GM12864 (cell line): Measurements from ENCODE around the gene KCNQ5.

Experiments used
- DNase-seq: peaks from one replicate; pipeline ENCODE4 v3.0.0-alpha.2; 2011; ENCODE audit warnings: low read depth
- H3K4me3 ChIP-seq: 2 replicates; pipeline ENCODE4 v1.5.1; 2011; ENCODE audit warnings: mild to moderate bottlenecking, low read depth, low read length, control low read depth
- CTCF ChIP-seq: IDR thresholded peaks from 2 replicates; pipeline ENCODE4 v1.5.1; 2011; ENCODE audit warnings: low read depth, mild to moderate bottlenecking, moderate library complexity, low read length, control low read depth, inconsistent platforms; ENCODE audit errors: missing control alignments

The KCNQ5 gene

DNA sequence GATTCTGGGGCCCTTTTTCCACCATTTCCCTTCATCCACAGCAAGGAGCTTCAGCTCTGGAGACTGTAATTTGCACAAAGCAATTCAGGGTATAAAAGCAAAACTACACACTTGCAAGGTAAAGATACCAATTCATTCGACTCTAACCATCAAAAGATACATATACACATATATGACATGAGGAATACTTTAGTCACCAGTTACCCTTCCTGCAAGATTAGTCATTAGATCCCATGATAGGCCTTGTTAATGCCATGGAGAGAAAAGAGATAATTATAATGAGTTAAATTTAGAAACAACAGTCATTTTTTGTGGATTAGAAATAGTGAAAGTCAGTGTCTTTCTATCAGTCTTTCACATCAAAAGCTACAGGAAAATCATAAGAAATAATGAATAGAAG is 204.2 kb downstream of the KCNQ5 start:
- no peak for DNase-seq
- no peak for TF ChIP-seq CTCF
- H3K4me3 ChIP-seq, result no peak overlapping the region

- DNase-seq, result no peak
- TF ChIP-seq CTCF, result no peak
- no peak overlapping the region for H3K4me3 ChIP-seq
Measured at GRCh38 chr6:72826744-72827438, 205.0 kb downstream of the KCNQ5 start.

DNA sequence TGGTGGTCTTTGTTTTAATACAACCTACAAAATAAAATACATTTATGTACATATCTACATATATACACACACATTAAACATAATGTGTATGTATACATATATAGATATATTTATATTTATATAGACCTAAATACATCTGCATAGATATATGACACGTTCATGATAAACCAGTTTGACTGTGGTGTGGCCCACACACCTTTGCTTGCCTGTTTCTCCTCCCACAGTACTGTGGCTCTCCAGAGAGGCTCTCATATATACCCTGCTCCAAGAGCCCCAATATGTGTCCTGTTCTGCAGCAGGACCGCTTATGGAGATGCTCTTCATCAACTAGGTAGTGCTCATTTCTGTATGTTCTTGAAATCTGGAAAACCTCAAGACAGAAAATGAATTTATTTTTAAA is 207.0 kb downstream of the KCNQ5 start:
- TF ChIP-seq CTCF, result no peak
- DNase-seq, result no peak
- H3K4me3 ChIP-seq, result no peak overlapping the region

GRCh38 chr6:72832271-72832670 is 210.4 kb downstream of the KCNQ5 start:
- TF ChIP-seq CTCF, result no peak
- no peak for DNase-seq
- H3K4me3 ChIP-seq, result no peak overlapping the region

DNA sequence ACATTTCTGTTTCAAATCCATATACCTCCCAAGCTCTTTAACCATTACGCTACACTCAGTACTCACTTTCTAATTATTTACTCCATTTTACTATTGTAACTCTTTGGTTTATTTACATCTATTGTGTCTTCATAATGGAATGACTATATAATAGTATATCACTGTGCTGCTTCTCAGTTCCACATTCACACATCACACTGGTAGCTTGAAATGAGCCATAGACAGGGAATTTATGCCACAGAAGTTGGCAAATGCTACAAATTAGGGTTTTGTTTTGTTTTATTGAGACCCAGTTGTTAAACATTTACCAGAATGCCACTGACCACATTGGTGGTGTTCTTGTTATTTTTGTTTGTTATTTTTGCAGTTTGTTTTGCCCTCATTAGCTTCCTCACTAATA is 213.9 kb downstream of the KCNQ5 start:
- H3K4me3 ChIP-seq, result no peak overlapping the region
- no peak for TF ChIP-seq CTCF
- DNase-seq, result no peak

DNA sequence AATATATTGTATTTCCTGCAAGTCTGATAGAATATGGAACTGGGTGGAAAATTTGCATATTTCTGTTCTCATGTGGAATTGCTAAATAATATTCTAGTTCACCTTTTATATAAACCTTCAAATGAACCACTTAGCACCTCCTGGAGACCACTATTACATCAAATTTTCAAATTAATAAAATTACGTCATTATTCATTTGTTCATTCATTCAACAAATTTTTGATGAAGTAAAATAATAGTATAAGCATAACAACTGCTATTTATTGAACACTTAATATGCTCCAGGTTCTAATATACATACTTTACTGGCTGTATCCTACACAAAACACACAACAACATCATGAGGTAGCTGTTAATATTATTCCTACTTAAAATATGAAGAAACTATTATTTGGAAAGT is 215.1 kb downstream of the KCNQ5 start:
- no peak overlapping the region for H3K4me3 ChIP-seq
- DNase-seq, result no peak
- TF ChIP-seq CTCF, result no peak

- DNase-seq, result no peak
- TF ChIP-seq CTCF, result no peak
Measured at GRCh38 chr6:72841195-72841594, 219.3 kb downstream of the KCNQ5 start.

More at GRCh38 chr6:72841195-72841594, 219.3 kb downstream of the KCNQ5 start:
- no peak overlapping the region for H3K4me3 ChIP-seq
